Natural killer cell (primary cell): ENCODE data around the gene POC1A. TPM values are rescaled to one million over a fixed set of nuclear protein-coding genes. Genes with fewer than 3 reads are reported as not detected.

Source experiments
- ATAC-seq, 3 donors: fragments of 150-1000 bp in 2 of 3; fragments of 200-7000 bp in 1 of 3; cut with Tn5 transposase; 1 replicate in 1 of 3; 2 replicates in 2 of 3; pipeline ENCODE4 v1.10.0; 2021; ENCODE audit warnings: mild to moderate bottlenecking in 2 of 3, moderate library complexity in 2 of 3
- DNase-seq, 2 donors: peaks; one replicate each; pipeline versions ENCODE4 v3.0.0 to v3.0.0-alpha.2; 2013 to 2021; ENCODE audit warnings: mixed read lengths in 1 of 2
- H3K27ac ChIP-seq: one replicate; pipeline ENCODE4 v1.5.1; 2013; ENCODE audit warnings: mild to moderate bottlenecking, low read length
- H3K27me3 ChIP-seq: one replicate; pipeline ENCODE4 v1.6.1; 2013; ENCODE audit warnings: low read length; ENCODE audit not compliant: control insufficient read depth, insufficient read depth
- H3K36me3 ChIP-seq: one replicate; pipeline ENCODE4 v1.6.1; 2013; ENCODE audit warnings: low read length; ENCODE audit not compliant: control insufficient read depth, insufficient read depth
- H3K4me1 ChIP-seq: one replicate; pipeline ENCODE4 v1.6.1; 2013; ENCODE audit warnings: low read length; ENCODE audit not compliant: control insufficient read depth, insufficient read depth
- H3K4me3 ChIP-seq: one replicate; pipeline ENCODE4 v1.5.1; 2013; ENCODE audit warnings: low read length
- H3K9me3 ChIP-seq: one replicate; pipeline ENCODE4 v1.6.1; 2013; ENCODE audit warnings: low read length; ENCODE audit not compliant: control insufficient read depth, insufficient read depth
- H3K27ac Mint-ChIP-seq, 2 donors: one replicate each; pipeline ENCODE4 v1.8.0; 2022; ENCODE audit warnings: mild to moderate bottlenecking in 2 of 2, mixed read lengths in 2 of 2, moderate library complexity in 1 of 2
- H3K27me3 Mint-ChIP-seq, 2 donors: one replicate each; pipeline ENCODE4 v1.8.0; 2022; ENCODE audit warnings: low read depth in 2 of 2, mixed read lengths in 2 of 2
- H3K36me3 Mint-ChIP-seq: one replicate; pipeline ENCODE4 v1.8.0; 2022; ENCODE audit warnings: mixed read lengths
- H3K4me1 Mint-ChIP-seq, 2 donors: one replicate each; pipeline ENCODE4 v1.8.0; 2022; ENCODE audit warnings: mixed read lengths in 2 of 2
- H3K4me3 Mint-ChIP-seq: one replicate; pipeline ENCODE4 v1.8.0; 2022; ENCODE audit warnings: mild to moderate bottlenecking, moderate library complexity, mixed read lengths
- H3K9me3 Mint-ChIP-seq, 2 donors: one replicate each; pipeline ENCODE4 v1.8.0; 2022; ENCODE audit warnings: mixed read lengths in 2 of 2
- WGBS: methylation state at CpG from one replicate; pipeline ENCODE4 v1.1.7; 2013; ENCODE audit warnings: missing lambda C conversion rate; ENCODE audit not compliant: insufficient coverage; 5-methylcytosine and 5-hydroxymethylcytosine counted together
- intact Hi-C: fragments of 100-400 bp; cut with micrococcal nuclease; formaldehyde crosslinking; loops from one replicate; pipeline ENCODE4 v1.14.2; 2022
- total RNA-seq, 4 donors: library from RNA; stranded (reverse); fragments of 120-200 nt in 1 of 4; gene quantifications; one replicate each; pipeline versions ENCODE4 v1.2.3 to v1.2.4, GENCODE V29; 2013 to 2022
- TF ChIP-seq, protein P1 (sequence below): fragments of 200-600 bp; IDR thresholded peaks from one replicate; pipeline ENCODE4 v1.8.0; 2022; ENCODE audit warnings: antibody characterized with exemption

The POC1A gene
- total RNA-seq, 3 donors from 2014 or later (not counting 1 experiment from before 2014, with no cell fraction given) = 1.3 to 2.6 (median 2.4) TPM

DNA sequence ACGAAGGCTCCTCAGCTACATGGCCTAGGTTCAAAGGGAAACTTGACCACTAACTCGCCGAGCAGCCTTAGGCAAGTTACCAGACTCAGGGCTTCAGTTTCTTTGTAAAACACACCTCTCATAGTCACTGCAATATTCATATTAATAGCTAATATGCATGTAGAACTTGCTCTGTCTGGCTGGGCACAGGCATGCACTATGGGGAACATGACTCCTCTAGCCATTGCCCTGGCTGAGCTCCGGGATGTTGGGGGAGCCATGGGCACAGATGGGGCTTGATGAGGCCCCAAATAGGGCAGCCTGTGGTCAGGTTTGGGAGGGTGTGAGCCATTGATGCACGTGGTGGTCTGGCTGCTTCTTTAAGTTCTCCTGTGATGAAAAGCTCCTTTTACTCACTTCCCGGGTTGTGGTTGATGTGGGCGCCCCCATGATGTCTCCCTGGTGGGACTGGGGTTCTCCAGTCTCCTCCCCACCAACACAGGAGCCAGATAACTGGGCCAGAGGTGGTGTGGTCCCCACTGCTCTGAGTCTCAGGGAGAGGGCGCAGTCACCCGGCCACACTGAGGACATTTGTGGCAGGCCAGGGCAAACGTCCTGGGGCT lies 68.4 kb downstream of the POC1A start:
- Histone ChIP-seq H3K27me3 (no peaks in the 10 kb centered on the region), H3K4me1 (peaks cover 38% of the 10 kb centered on the region), H3K9me3 (no peaks in the 10 kb centered on the region), H3K4me3 (no peak overlapping the region), H3K27ac (no peak overlapping the region), H3K36me3 (no peaks in the 10 kb centered on the region)
- no peaks in the 10 kb centered on the region for H3K27me3 Mint-ChIP-seq
- no peak overlapping the region for H3K4me3 Mint-ChIP-seq
- ATAC-seq = peak; percentile 38 to 79 (median 57)
- WGBS = 43% methylated on average over 10 of the region's 10 CpGs
- DNase-seq = peak in 1 of 2 donors; percentile 31
- TF ChIP-seq, protein P1, sequence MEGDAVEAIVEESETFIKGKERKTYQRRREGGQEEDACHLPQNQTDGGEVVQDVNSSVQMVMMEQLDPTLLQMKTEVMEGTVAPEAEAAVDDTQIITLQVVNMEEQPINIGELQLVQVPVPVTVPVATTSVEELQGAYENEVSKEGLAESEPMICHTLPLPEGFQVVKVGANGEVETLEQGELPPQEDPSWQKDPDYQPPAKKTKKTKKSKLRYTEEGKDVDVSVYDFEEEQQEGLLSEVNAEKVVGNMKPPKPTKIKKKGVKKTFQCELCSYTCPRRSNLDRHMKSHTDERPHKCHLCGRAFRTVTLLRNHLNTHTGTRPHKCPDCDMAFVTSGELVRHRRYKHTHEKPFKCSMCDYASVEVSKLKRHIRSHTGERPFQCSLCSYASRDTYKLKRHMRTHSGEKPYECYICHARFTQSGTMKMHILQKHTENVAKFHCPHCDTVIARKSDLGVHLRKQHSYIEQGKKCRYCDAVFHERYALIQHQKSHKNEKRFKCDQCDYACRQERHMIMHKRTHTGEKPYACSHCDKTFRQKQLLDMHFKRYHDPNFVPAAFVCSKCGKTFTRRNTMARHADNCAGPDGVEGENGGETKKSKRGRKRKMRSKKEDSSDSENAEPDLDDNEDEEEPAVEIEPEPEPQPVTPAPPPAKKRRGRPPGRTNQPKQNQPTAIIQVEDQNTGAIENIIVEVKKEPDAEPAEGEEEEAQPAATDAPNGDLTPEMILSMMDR = no peak
- intact Hi-C loops = no loop called here
- H3K27ac Mint-ChIP-seq = peak overlapping the region; percentile 51 to 73
- no peaks in the 10 kb centered on the region for H3K36me3 Mint-ChIP-seq
- peaks cover 29 to 30% of the 10 kb centered on the region in 2 donors for H3K4me1 Mint-ChIP-seq
- no peaks in the 10 kb centered on the region for H3K9me3 Mint-ChIP-seq

DNA sequence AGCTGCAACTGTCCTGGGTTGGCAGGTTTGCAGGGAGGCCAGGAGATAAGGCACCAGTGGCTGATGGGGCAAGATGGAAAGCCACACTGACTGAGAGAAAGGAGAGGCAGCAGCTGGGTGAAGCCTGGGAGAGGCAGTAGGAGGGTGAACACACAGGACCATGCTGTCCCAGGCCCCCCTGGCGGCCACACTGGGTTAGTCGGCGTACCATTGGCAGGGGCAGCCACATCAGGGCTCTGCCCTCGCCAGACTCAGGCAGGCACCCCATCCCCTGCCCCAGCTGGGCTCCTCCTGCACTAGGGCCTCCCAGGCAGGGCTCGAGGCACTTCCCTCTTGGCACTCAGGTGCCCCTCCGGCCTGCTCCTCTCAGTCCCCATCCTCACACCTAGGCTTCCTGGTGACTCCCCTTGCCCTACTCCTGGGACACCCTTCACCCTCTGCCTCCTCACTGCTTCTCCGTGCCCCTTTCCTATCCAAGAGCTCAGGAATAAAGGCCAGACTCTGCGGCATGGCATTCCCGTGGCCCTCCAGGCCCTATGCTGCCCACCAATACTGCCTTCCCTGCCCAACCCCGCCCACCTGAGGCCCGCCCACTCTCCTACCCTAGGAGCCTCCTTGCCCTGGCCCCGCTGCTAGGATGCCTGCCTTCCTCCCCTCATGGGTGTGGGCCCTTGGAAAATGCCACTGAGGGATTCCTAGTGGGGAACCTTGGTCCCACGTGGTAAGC lies 69.1 kb downstream of the POC1A start:
- H3K4me1 Mint-ChIP-seq = peaks cover 29 to 30% of the 10 kb centered on the region in 2 donors
- WGBS = 89% methylated on average over 13 of the region's 13 CpGs
- no peaks in the 10 kb centered on the region for H3K36me3 Mint-ChIP-seq
- Histone ChIP-seq H3K27me3 (no peaks in the 10 kb centered on the region), H3K36me3 (no peaks in the 10 kb centered on the region), H3K9me3 (no peaks in the 10 kb centered on the region), H3K4me3 (no peak overlapping the region), H3K4me1 (peaks cover 38% of the 10 kb centered on the region), H3K27ac (no peak overlapping the region)
- TF ChIP-seq, protein P1 = no peak
- intact Hi-C loops = no loop called here
- DNase-seq (no peak), ATAC-seq (no peak)
- H3K27ac Mint-ChIP-seq = peak overlapping the region in 1 of 2 donors; percentile 73
- no peaks in the 10 kb centered on the region for H3K9me3 Mint-ChIP-seq
- H3K27me3 Mint-ChIP-seq = no peaks in the 10 kb centered on the region
- H3K4me3 Mint-ChIP-seq = no peak overlapping the region

DNA sequence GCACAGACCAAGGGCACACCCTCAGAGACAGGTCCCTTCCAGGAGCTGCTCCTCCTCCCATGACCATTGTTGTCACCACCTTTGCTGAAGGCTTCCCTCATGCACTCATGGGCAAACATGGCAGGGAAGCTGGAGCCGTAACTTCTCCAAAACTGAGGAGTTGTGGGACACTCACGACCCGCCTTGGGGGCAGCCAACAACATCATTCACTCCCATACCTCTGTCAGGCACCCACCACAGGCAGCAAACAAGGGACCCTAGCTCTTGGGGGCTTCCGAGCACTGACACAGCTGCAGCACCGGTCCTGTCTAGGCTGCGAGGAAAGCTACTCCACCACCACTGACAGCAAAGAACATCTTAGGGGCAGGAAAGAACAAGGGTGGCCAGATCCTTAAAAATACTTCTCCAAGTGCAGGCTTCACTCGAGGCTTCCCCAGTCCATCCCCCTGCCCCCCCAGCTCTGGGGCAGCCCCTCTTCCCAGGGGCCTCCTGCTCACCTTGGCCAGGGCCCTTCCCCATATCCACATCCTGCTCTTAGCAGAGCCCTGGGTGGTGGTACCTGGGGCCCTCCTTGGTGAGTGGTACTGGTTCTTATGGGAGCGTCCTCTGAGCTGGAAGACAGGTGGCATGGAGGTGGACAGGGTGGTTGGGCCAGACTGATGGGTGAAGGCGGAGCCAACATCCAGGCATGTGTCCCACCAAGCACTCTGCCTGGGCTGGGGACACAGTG lies 69.8 kb downstream of the POC1A start:
- ATAC-seq (no peak), DNase-seq (no peak)
- Histone ChIP-seq H3K9me3 (no peaks in the 10 kb centered on the region), H3K4me3 (no peak overlapping the region), H3K4me1 (peaks cover 38% of the 10 kb centered on the region), H3K36me3 (no peaks in the 10 kb centered on the region), H3K27ac (no peak overlapping the region), H3K27me3 (no peaks in the 10 kb centered on the region)
- intact Hi-C loops = no loop called here
- Mint-ChIP-seq H3K4me3 (no peak overlapping the region), H3K27ac (no peak overlapping the region), H3K9me3 (no peaks in the 10 kb centered on the region), H3K36me3 (no peaks in the 10 kb centered on the region), H3K27me3 (no peaks in the 10 kb centered on the region), H3K4me1 (peaks cover 29 to 30% of the 10 kb centered on the region in 2 donors)
- WGBS = 97% methylated on average over 9 of the region's 9 CpGs
- TF ChIP-seq, protein P1 = no peak
